Testis (tissue), 2 donors: ENCODE measurements around the gene HLA-DPB1.

ENCODE experiments used
- POLR2A ChIP-seq: fragments of 450-650 bp; IDR thresholded peaks from one replicate; pipeline ENCODE4 v1.6.1; 2017; ENCODE audit warnings: antibody characterized with exemption, mild to moderate bottlenecking, moderate library complexity
- TF ChIP-seq, protein P1 (sequence below), 3 experiments: fragments of 450-650 bp in 2 of 3; fragments of 200-600 bp in 1 of 3; sonication (generic) in 1 of 3; IDR thresholded peaks; one replicate each; pipeline ENCODE4 v1.5.1; 2016 to 2019; ENCODE audit warnings: antibody characterized with exemption in 3 of 3, mild to moderate bottlenecking in 2 of 3, moderate library complexity in 1 of 3

DNA sequence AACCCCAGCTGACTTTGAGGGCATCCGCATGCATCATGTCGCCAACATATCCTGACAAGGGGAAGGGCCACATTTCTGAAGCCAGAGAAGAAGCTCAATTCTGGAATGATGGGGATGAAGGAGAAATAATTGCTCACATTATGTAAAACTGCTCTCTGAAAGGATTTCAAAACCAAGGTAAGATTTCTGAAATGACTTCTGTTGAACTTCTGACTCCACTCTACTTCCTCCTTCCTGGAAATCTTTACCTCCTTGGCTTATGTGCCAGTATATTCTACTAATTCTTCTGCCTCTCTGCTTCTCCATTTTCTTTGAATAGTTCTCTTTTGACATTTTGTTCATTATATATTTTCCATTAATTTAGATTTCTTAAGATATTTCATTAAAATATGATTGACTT is 31.9 kb downstream of the HLA-DPB1 start:
- TF ChIP-seq, protein P1, sequence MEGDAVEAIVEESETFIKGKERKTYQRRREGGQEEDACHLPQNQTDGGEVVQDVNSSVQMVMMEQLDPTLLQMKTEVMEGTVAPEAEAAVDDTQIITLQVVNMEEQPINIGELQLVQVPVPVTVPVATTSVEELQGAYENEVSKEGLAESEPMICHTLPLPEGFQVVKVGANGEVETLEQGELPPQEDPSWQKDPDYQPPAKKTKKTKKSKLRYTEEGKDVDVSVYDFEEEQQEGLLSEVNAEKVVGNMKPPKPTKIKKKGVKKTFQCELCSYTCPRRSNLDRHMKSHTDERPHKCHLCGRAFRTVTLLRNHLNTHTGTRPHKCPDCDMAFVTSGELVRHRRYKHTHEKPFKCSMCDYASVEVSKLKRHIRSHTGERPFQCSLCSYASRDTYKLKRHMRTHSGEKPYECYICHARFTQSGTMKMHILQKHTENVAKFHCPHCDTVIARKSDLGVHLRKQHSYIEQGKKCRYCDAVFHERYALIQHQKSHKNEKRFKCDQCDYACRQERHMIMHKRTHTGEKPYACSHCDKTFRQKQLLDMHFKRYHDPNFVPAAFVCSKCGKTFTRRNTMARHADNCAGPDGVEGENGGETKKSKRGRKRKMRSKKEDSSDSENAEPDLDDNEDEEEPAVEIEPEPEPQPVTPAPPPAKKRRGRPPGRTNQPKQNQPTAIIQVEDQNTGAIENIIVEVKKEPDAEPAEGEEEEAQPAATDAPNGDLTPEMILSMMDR (IDR thresholded peaks at IDR 0.05), result no peak
- TF ChIP-seq POLR2A, result no peak
